ENCODE measurements around the gene TMUB2.

The TMUB2 gene

GRCh38 chr17:44177640-44178039, 9.1 kb upstream of the TMUB2 start:
- DNase-seq (ENCODE audit: low read depth) = no peak
- no peak overlapping the region for H3K4me3 ChIP-seq (ENCODE audit: low read depth, low read length)
- no peak for TF ChIP-seq CTCF (IDR thresholded peaks at IDR 0.05; ENCODE audit: insufficient read depth, low read depth, low read length, missing control alignments)

DNA sequence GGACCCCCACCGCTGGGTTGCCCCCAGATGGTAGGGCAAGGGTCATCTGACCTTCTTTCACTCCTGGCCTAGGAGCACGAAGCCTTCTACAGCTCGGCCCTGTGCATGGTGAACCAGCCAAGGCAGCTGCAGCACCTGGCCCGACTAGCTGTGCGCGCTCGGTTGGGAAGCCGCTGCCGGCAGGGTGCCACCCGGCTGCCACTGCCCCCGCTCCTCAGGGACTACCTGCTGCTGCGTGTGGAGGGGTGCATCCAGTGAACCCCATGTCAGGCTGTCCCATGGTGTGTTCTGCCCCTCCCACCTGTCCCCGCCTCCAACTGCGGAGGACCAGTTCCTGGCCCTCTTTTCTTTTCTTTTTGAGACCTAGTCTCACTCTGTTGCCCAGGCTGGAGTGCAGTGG, 8.6 kb upstream of the TMUB2 start:
- DNase-seq (ENCODE audit: low read depth) = no peak

GRCh38 chr17:44183024-44183423, 3.7 kb upstream of the TMUB2 start:
- H3K4me3 ChIP-seq (ENCODE audit: low read depth, low read length) = no peak overlapping the region
- DNase-seq (ENCODE audit: low read depth) = no peak
- no peak for TF ChIP-seq CTCF (IDR thresholded peaks at IDR 0.05; ENCODE audit: insufficient read depth, low read depth, low read length, missing control alignments)

More for the DNA sequence above, 8.6 kb upstream of the TMUB2 start:
- H3K4me3 ChIP-seq (ENCODE audit: low read depth, low read length) = no peak overlapping the region
- TF ChIP-seq CTCF (IDR thresholded peaks at IDR 0.05; ENCODE audit: insufficient read depth, low read depth, low read length, missing control alignments) = no peak

DNA sequence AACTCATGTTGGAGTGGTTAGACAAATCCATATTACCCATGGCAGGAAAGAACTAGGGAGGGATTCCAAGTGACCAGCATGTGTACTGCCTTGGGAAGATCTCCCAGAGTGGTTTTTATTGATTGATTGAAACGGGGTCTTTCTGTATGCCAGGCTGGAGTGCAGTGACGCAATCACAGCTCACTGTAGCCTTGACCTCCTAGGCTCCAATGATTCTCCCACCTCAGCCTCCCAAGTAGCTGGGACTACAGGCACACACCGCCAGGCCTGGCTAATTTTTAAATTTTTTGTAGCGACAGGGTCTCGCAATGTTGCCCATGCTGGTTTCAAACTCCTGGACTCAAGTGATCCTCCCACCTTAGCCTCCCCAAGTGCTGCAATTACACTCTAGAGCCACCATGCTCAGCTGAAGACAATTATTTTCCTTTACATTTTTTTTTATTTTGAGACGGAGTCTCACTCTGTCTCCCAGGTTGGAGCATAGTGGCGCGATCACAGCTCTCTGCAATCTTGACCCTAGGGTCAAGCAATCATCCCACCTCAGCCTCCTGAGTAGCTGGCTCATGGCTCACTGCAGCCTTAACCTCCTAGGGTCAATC, 2.5 kb upstream of the TMUB2 start:
- H3K4me3 ChIP-seq (ENCODE audit: low read depth, low read length) = no peak overlapping the region
- no peak for DNase-seq (ENCODE audit: low read depth)
- no peak for TF ChIP-seq CTCF (IDR thresholded peaks at IDR 0.05; ENCODE audit: insufficient read depth, low read depth, low read length, missing control alignments)

DNA sequence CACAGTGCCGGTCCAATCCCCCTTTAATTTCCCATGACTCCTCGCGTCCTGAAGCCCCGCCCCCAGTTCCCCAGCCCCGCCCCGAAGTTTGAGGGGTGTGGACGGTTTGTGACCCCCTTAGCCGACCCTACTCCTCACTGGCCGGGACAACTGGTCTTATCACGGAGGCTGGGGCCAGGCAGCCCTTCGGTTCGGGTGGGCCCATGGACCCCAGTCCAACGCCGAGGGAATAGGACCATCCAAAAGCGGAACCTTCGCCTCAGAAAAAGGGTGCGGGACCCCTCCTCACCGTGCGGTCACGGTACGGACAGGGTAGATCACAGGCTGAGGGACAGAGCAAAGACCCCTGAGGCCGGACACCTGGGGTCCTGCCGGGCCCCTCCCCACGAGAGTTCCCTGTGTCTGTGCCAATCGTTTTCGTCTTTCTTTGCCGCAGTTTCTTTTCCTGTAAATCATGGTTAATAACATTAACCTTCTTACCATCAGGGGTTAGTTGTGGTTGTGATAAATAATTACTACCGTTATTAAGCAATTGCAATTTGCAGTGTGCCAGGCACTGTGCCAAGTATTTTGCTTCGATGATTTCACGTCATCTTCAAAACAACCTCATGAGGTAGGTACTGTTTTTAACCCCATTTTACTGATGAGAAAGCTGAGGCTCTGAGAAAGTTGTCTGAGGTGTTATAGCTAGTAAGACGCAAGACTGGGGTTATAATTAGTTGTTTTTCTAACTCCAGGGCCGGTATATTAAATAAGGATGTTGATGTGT, 543 bp downstream of the TMUB2 start:
- DNase-seq (ENCODE audit: low read depth) = peak; percentile 44
- peak overlapping the region; percentile 85 for H3K4me3 ChIP-seq (ENCODE audit: low read depth, low read length)
- TF ChIP-seq CTCF (IDR thresholded peaks at IDR 0.05; ENCODE audit: insufficient read depth, low read depth, low read length, missing control alignments) = no peak

GRCh38 chr17:44188576-44189403, 2.0 kb downstream of the TMUB2 start:
- no peak for TF ChIP-seq CTCF (IDR thresholded peaks at IDR 0.05; ENCODE audit: insufficient read depth, low read depth, low read length, missing control alignments)
- DNase-seq (ENCODE audit: low read depth) = no peak
- no peak overlapping the region for H3K4me3 ChIP-seq (ENCODE audit: low read depth, low read length)
